HepG2 (cell line): ENCODE measurements around the gene PLVAP. TPM values are rescaled to one million over a fixed set of nuclear protein-coding genes. Genes with fewer than 3 reads are reported as not detected.

ENCODE experiments used
- ATF7 ChIP-seq, 2 experiments: fragments of 450-650 bp in 1 of 2; sonication (generic) in 1 of 2; formaldehyde crosslinking in 1 of 2; IDR thresholded peaks; 2 replicates each; pipeline versions ENCODE4 v1.4.0 to v1.6.1; 2016 to 2020; ENCODE audit warnings: antibody characterized with exemption in 1 of 2, mild to moderate bottlenecking in 1 of 2, missing genetic modification reagents in 1 of 2
- BCL3 ChIP-seq: sonication (generic); formaldehyde crosslinking; IDR thresholded peaks from 2 replicates; pipeline ENCODE4 v1.5.1; 2020; ENCODE audit warnings: mild to moderate bottlenecking, missing genetic modification reagents, moderate library complexity
- CEBPB ChIP-seq: IDR thresholded peaks from 2 replicates; pipeline ENCODE4 v1.6.1; 2011; ENCODE audit warnings: low read depth, low read length, improper control_type of control experiment, borderline replicate concordance
- EED ChIP-seq: sonication (generic); formaldehyde crosslinking; IDR thresholded peaks from 2 replicates; pipeline ENCODE4 v1.5.0; 2020; ENCODE audit warnings: mild to moderate bottlenecking, missing genetic modification reagents
- GFI1 ChIP-seq: sonication (generic); formaldehyde crosslinking; IDR thresholded peaks from 2 replicates; pipeline ENCODE4 v1.5.0; 2020; ENCODE audit warnings: missing genetic modification reagents, mild to moderate bottlenecking, borderline replicate concordance
- HDAC2 ChIP-seq: sonication (generic); formaldehyde crosslinking; IDR thresholded peaks from 2 replicates; pipeline ENCODE4 v1.4.0; 2020; ENCODE audit warnings: missing genetic modification reagents
- HNRNPH1 ChIP-seq: fragments of 200-400 bp; formaldehyde crosslinking; optimal IDR thresholded peaks from 2 replicates; pipeline ENCODE3; 2017; ENCODE audit warnings: mild to moderate bottlenecking, low read depth, low read length
- IRF2 ChIP-seq: IDR thresholded peaks from 2 replicates; pipeline ENCODE4 v1.6.1; 2018; ENCODE audit warnings: missing genetic modification reagents, missing compliant biosample characterization
- KDM1A ChIP-seq: IDR thresholded peaks from 2 replicates; pipeline ENCODE4 v1.6.1; 2016; ENCODE audit warnings: missing compliant biosample characterization
- KDM3A ChIP-seq: IDR thresholded peaks from 2 replicates; pipeline ENCODE4 v1.6.1; 2018; ENCODE audit warnings: low read depth, missing compliant biosample characterization
- KMT2A ChIP-seq: sonication (generic); formaldehyde crosslinking; IDR thresholded peaks from 2 replicates; pipeline ENCODE4 v1.4.0; 2020; ENCODE audit warnings: missing genetic modification reagents
- PCBP2 ChIP-seq: fragments of 200-400 bp; formaldehyde crosslinking; optimal IDR thresholded peaks from 2 replicates; pipeline ENCODE3; 2018; ENCODE audit warnings: low read length, low read depth; ENCODE audit not compliant: poor library complexity, severe bottlenecking
- RARA ChIP-seq: IDR thresholded peaks from 2 replicates; pipeline ENCODE4 v1.6.1; 2016; ENCODE audit warnings: missing genetic modification reagents, missing compliant biosample characterization
- SNAPC4 ChIP-seq: sonication (generic); formaldehyde crosslinking; IDR thresholded peaks from 2 replicates; pipeline ENCODE4 v1.4.0; 2020; ENCODE audit warnings: mild to moderate bottlenecking, missing genetic modification reagents
- TP53 ChIP-seq: sonication (generic); formaldehyde crosslinking; conservative IDR thresholded peaks from 2 replicates; pipeline ENCODE4 v1.4.0; 2020; ENCODE audit warnings: missing genetic modification reagents
- XBP1 ChIP-seq: sonication (generic); formaldehyde crosslinking; IDR thresholded peaks from 2 replicates; pipeline ENCODE4 v1.5.0; 2020; ENCODE audit warnings: missing genetic modification reagents
- ZFP62 ChIP-seq: sonication (generic); formaldehyde crosslinking; IDR thresholded peaks from 2 replicates; pipeline ENCODE4 v1.4.0; 2020; ENCODE audit warnings: missing genetic modification reagents
- ZNF296 ChIP-seq: sonication (generic); formaldehyde crosslinking; conservative IDR thresholded peaks from 2 replicates; pipeline ENCODE4 v1.5.0; 2020; ENCODE audit warnings: mild to moderate bottlenecking, missing genetic modification reagents
- ZNF674 ChIP-seq: sonication (generic); formaldehyde crosslinking; IDR thresholded peaks from 2 replicates; pipeline ENCODE4 v1.5.0; 2020; ENCODE audit warnings: low read depth, mild to moderate bottlenecking, missing genetic modification reagents
- polyA plus RNA-seq, 8 experiments: library from polyadenylated mRNA; depleted of rRNA in 3 of 8; stranded (reverse) in 7 of 8; unstranded in 1 of 8; fragments of >200 nt; fragmentation: Illumina TruSeq in 4 of 8; extraction: Trizol in 4 of 8; gene quantifications; 2 replicates each; pipeline versions ENCODE4 v1.2.1 to v1.2.3, GENCODE V29; 2011 to 2016; ENCODE audit warnings: low read depth in 4 of 8, missing spikeins in 1 of 8, mixed read lengths in 1 of 8; ENCODE audit not compliant: insufficient read depth in 1 of 8
- total RNA-seq, 5 experiments: library from RNA; depleted of rRNA; stranded (reverse); fragments of >200 nt; fragmentation: Illumina TruSeq; extraction: Trizol; gene quantifications; 2 replicates each; pipeline ENCODE4 v1.2.3, GENCODE V29; 2016; ENCODE audit warnings: low read depth in 1 of 5
- TF ChIP-seq, protein P1 (sequence below): sonication (generic); IDR thresholded peaks from 2 replicates; pipeline ENCODE4 v1.6.1; 2016; ENCODE audit warnings: low read depth, borderline replicate concordance
- TF ChIP-seq, protein P2 (sequence below): sonication (generic); formaldehyde crosslinking; IDR thresholded peaks from 2 replicates; pipeline ENCODE4 v1.5.1; 2020; ENCODE audit warnings: mild to moderate bottlenecking, missing genetic modification reagents, borderline replicate concordance

The PLVAP gene
- total and polyA plus RNA-seq, 2 of the 13 experiments (the other 11 are each of a cell fraction or from before 2014, with no cell fraction given), result 0.26 TPM; not detected in 1

GRCh38 chr19:17419621-17420474 lies 42.7 kb upstream of the PLVAP start, which contains the start of gene MVB12A (continued):
- no peak for TF ChIP-seq ZNF674 (CRISPR knock-in tag)
- TF ChIP-seq IRF2 (CRISPR knock-in tag), result peak; percentile 79; the same call in 1 of the 2 replicates
- no peak for TF ChIP-seq PCBP2
- no peak for TF ChIP-seq HNRNPH1
- TF ChIP-seq RARA (CRISPR knock-in tag), result no peak; the same call in 1 of the 2 replicates
- TF ChIP-seq SNAPC4 (CRISPR knock-in tag), result no peak
- TF ChIP-seq ZNF296 (CRISPR knock-in tag), result no peak
- TF ChIP-seq TP53 (CRISPR knock-in tag), result no peak
- TF ChIP-seq ATF7 (IDR thresholded peaks at IDR 0.05), result no peak
- no peak for TF ChIP-seq ATF7 (CRISPR knock-in tag; IDR thresholded peaks at IDR 0.05)
- no peak for TF ChIP-seq XBP1 (CRISPR knock-in tag)
- no peak for TF ChIP-seq ZFP62 (CRISPR knock-in tag)
- TF ChIP-seq, protein P1, sequence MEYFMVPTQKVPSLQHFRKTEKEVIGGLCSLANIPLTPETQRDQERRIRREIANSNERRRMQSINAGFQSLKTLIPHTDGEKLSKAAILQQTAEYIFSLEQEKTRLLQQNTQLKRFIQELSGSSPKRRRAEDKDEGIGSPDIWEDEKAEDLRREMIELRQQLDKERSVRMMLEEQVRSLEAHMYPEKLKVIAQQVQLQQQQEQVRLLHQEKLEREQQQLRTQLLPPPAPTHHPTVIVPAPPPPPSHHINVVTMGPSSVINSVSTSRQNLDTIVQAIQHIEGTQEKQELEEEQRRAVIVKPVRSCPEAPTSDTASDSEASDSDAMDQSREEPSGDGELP, result peak; percentile 93
- TF ChIP-seq KDM3A (CRISPR knock-in tag), result peak; percentile 20
- TF ChIP-seq KDM1A (CRISPR knock-in tag), result peak; percentile 34; the same call in 1 of the 2 replicates
- no peak for TF ChIP-seq CEBPB
- TF ChIP-seq KMT2A, result no peak
- TF ChIP-seq, protein P2, sequence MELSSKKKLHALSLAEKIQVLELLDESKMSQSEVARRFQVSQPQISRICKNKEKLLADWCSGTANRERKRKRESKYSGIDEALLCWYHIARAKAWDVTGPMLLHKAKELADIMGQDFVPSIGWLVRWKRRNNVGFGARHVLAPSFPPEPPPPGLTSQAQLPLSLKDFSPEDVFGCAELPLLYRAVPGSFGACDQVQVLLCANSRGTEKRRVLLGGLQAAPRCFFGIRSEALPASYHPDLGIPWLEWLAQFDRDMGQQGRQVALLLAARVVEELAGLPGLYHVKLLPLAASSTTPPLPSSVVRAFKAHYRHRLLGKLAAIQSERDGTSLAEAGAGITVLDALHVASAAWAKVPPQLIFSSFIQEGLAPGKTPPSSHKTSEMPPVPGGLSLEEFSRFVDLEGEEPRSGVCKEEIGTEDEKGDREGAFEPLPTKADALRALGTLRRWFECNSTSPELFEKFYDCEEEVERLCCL (CRISPR knock-in tag), result peak; percentile 65; the same call in 1 of the 2 replicates
- TF ChIP-seq BCL3, result no peak
- TF ChIP-seq HDAC2 (CRISPR knock-in tag), result peak; percentile 46; the same call in 1 of the 2 replicates
- TF ChIP-seq EED, result peak; percentile 35; the same call in 1 of the 2 replicates
- TF ChIP-seq GFI1 (CRISPR knock-in tag), result no peak; the same call in 1 of the 2 replicates
